Measurements from ENCODE around the gene MBOAT7. TPM values are rescaled to one million over a fixed set of nuclear protein-coding genes. Genes with fewer than 3 reads are reported as not detected.

MBOAT7 gene
- total RNA-seq, 2 experiments from 2014 or later: 53.8 to 55.4 TPM

DNA sequence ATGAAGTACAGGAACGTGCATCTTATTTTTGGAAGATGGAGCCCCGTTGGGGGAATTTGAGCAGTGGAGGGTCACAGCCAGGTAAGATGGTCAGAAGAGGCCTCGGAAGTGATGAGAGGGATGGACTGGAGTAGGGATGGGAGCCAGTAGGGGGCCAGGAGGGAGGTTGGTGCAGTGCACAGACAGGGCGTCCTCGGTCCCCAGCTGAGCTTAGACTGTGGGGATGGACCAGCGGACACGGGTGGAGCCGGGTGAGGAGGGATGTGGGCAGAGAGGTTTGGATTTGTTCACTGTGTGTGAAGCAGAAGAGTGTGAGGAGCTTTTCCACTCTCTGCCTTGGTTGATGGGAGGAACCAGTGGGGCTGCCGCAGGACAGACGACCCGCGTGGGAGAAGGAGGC, 21.9 kb upstream of the MBOAT7 start:
- intact Hi-C loops (cut with micrococcal nuclease): no loop called here
- Mint-ChIP-seq H3K9me3 (peaks cover 1% of the 10 kb centered on the region), H3K4me3 (no peak overlapping the region), H3K4me1 (ENCODE audit: low read depth) (peaks cover 51% of the 10 kb centered on the region), H3K27ac (peak overlapping the region; percentile 49), H3K27me3 (no peaks in the 10 kb centered on the region), H3K36me3 (ENCODE audit: low read depth) (peaks cover 52% of the 10 kb centered on the region)
- DNase-seq: no peak
- ATAC-seq: no peak
- TF ChIP-seq, protein P1, sequence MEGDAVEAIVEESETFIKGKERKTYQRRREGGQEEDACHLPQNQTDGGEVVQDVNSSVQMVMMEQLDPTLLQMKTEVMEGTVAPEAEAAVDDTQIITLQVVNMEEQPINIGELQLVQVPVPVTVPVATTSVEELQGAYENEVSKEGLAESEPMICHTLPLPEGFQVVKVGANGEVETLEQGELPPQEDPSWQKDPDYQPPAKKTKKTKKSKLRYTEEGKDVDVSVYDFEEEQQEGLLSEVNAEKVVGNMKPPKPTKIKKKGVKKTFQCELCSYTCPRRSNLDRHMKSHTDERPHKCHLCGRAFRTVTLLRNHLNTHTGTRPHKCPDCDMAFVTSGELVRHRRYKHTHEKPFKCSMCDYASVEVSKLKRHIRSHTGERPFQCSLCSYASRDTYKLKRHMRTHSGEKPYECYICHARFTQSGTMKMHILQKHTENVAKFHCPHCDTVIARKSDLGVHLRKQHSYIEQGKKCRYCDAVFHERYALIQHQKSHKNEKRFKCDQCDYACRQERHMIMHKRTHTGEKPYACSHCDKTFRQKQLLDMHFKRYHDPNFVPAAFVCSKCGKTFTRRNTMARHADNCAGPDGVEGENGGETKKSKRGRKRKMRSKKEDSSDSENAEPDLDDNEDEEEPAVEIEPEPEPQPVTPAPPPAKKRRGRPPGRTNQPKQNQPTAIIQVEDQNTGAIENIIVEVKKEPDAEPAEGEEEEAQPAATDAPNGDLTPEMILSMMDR (IDR thresholded peaks at IDR 0.05): no peak
- ChIA-PET POLR2A (interaction anchor here (0.9 to 16.5 kb wide), 3 partner anchors 17 to 1046 kb away, joined by 3 to 419 read pairs (median 4); partner anchors contain the start of genes MBOAT7, RPS9 and TSEN34), CTCF (interaction anchor here (0.9 to 1.6 kb wide), 4 partner anchors 13 to 55 kb away, joined by 3 to 6 read pairs (median 4); no protein-coding TSS in a partner anchor)

DNA sequence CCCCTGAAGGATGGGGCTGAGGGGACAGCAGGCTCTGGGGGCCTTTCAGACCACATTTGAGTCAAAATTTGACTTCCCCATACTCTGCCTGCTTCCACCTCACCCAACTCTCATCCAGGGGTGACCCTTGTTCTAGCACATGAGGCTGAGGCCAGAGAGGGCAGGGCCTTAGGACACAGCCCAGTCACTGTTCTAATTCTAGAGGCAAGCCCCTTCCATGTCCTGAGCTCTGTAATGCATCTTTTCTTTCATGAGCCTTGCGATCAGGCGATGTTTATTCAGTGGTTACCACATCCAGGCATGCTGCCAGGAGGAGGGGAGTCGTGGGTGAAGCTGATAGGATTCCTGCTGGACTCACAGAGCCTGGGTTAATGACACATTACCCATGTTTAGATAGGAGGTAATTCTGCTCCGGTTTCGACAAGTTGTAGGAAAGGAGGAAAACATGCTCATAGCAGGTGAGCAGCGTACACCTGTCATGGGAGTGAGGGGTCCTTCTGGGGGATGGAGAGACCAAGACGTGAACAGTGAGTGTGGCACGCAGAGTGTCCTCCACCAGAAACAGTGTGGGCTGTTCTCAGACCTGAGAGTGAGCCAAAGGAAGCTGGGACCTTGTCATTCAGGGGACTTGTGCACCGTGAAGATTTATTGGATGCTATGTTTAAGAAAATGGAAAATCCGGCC, 20.6 kb upstream of the MBOAT7 start:
- ATAC-seq (no peak), DNase-seq (peak; percentile 52)
- intact Hi-C loops (cut with micrococcal nuclease): no loop called here
- no peak overlapping the region for H3K4me3 Mint-ChIP-seq
- peak overlapping the region; percentile 49 for H3K27ac Mint-ChIP-seq
- ChIA-PET CTCF (interaction anchor here (1.1 to 1.6 kb wide), 2 partner anchors 21 to 42 kb away, joined by 5 to 6 read pairs; partner anchors contain the start of gene MBOAT7), POLR2A (interaction anchor here (1.0 to 16.5 kb wide), 4 partner anchors 15 to 57 kb away, joined by 3 to 419 read pairs (median 4); partner anchors contain the start of genes MBOAT7, RPS9 and TSEN34)
- H3K9me3 Mint-ChIP-seq: peaks cover 1% of the 10 kb centered on the region
- H3K27me3 Mint-ChIP-seq: no peaks in the 10 kb centered on the region
- TF ChIP-seq, protein P1 (IDR thresholded peaks at IDR 0.05): no peak
- H3K36me3 Mint-ChIP-seq (ENCODE audit: low read depth): peaks cover 60% of the 10 kb centered on the region
- peaks cover 63% of the 10 kb centered on the region for H3K4me1 Mint-ChIP-seq (ENCODE audit: low read depth)

GRCh38 chr19:54209058-54209810, 19.9 kb upstream of the MBOAT7 start:
- H3K27me3 Mint-ChIP-seq: no peaks in the 10 kb centered on the region
- TF ChIP-seq, protein P1 (IDR thresholded peaks at IDR 0.05): no peak
- no peak overlapping the region for H3K4me3 Mint-ChIP-seq
- peak overlapping the region; percentile 23 for H3K27ac Mint-ChIP-seq
- ChIA-PET POLR2A (interaction anchor here (1.0 to 16.5 kb wide), 3 partner anchors 15 to 58 kb away, joined by 3 to 419 read pairs (median 4); partner anchors contain the start of genes MBOAT7, RPS9 and TSEN34), CTCF (interaction anchor here (0.6 to 0.7 kb wide), 2 partner anchors 22 to 182 kb away, joined by 3 read pairs; no protein-coding TSS in a partner anchor)
- peaks cover 1% of the 10 kb centered on the region for H3K9me3 Mint-ChIP-seq
- peaks cover 70% of the 10 kb centered on the region for H3K4me1 Mint-ChIP-seq (ENCODE audit: low read depth)
- intact Hi-C loops (cut with micrococcal nuclease): no loop called here
- DNase-seq (peak; percentile 23), ATAC-seq (no peak)
- peaks cover 65% of the 10 kb centered on the region for H3K36me3 Mint-ChIP-seq (ENCODE audit: low read depth)

DNA sequence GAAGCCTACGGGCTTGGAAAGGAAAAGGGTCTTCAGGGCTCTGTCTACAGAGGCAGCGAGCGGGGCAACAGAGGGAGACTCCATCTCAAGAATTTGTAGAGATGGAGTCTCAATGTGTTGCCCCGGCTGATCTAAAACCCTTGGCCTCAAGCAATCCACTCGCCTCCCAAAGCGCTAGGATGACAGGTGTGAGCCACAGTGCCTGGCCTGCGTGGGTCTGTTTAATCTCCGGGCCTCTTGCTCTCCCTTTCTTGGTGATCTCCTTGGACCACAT, 19.3 kb upstream of the MBOAT7 start:
- ChIA-PET CTCF (interaction anchor here (0.6 to 0.9 kb wide), 3 partner anchors 19 to 182 kb away, joined by 3 read pairs; partner anchors contain the start of gene MBOAT7), POLR2A (interaction anchor here (0.6 to 16.5 kb wide), 7 partner anchors 14 to 208 kb away, joined by 3 to 419 read pairs (median 4); partner anchors contain the start of genes LENG1, MBOAT7, PRPF31 and RPS9)
- TF ChIP-seq, protein P1 (IDR thresholded peaks at IDR 0.05): no peak
- intact Hi-C loops (cut with micrococcal nuclease): no loop called here
- Mint-ChIP-seq H3K4me3 (peak overlapping the region; percentile 12), H3K27me3 (no peaks in the 10 kb centered on the region), H3K9me3 (no peaks in the 10 kb centered on the region), H3K27ac (peak overlapping the region; percentile 85), H3K36me3 (ENCODE audit: low read depth) (peaks cover 68% of the 10 kb centered on the region), H3K4me1 (ENCODE audit: low read depth) (peaks cover 75% of the 10 kb centered on the region)
- DNase-seq (peak; percentile 26), ATAC-seq (no peak)

Data from activated CD8-positive, alpha-beta T cell treated with anti-CD3 and anti-CD28 coated beads for 36 hours (primary cell).